K562 (cell line): ENCODE measurements around the gene PPOX. TPM values are rescaled to one million over a fixed set of nuclear protein-coding genes. Genes with fewer than 3 reads are reported as not detected.

Experiments
- CBFA2T3 ChIP-seq: fragments of 450-650 bp; IDR thresholded peaks from 2 replicates; pipeline ENCODE4 v1.6.1; 2017
- CTBP1 ChIP-seq: fragments of 450-650 bp; IDR thresholded peaks from 2 replicates; pipeline ENCODE4 v1.6.1; 2016; ENCODE audit warnings: borderline replicate concordance
- HDAC1 ChIP-seq, 2 experiments: fragments of 450-650 bp; IDR thresholded peaks; 2 replicates each; pipeline ENCODE4 v1.6.1; 2016 to 2017; ENCODE audit warnings: inconsistent platforms in 1 of 2, mild to moderate bottlenecking in 1 of 2, moderate library complexity in 1 of 2
- MCM7 ChIP-seq, 2 experiments: fragments of 450-650 bp; IDR thresholded peaks; 2 replicates each; pipeline ENCODE4 v1.6.1; 2016 to 2018
- NCOA2 ChIP-seq, 2 experiments: fragments of 450-650 bp; IDR thresholded peaks; 2 replicates each; pipeline ENCODE4 v1.6.1; 2018; ENCODE audit warnings: mild to moderate bottlenecking in 2 of 2, moderate library complexity in 1 of 2; ENCODE audit not compliant: partially characterized antibody in 2 of 2
- RBBP5 ChIP-seq: fragments of 200-600 bp; sonication (generic); IDR thresholded peaks from 2 replicates; pipeline ENCODE4 v1.6.1; 2012; ENCODE audit warnings: borderline replicate concordance, mild to moderate bottlenecking, low read length, control low read depth, inconsistent platforms; ENCODE audit not compliant: insufficient read depth, poor library complexity, severe bottlenecking
- TCF3 ChIP-seq: sonication (generic); formaldehyde crosslinking; IDR thresholded peaks from 2 replicates; pipeline ENCODE4 v1.4.0; 2020; ENCODE audit warnings: mild to moderate bottlenecking, missing genetic modification reagents
- TFAM ChIP-seq: fragments of 250-450 bp; sonication (Bioruptor Pico); conservative IDR thresholded peaks from 2 replicates; pipeline ENCODE4 v1.5.0; 2021; ENCODE audit warnings: mild to moderate bottlenecking, moderate library complexity
- THRAP3 ChIP-seq: fragments of 450-650 bp; IDR thresholded peaks from 2 replicates; pipeline ENCODE4 v1.6.1; 2016; ENCODE audit warnings: mild to moderate bottlenecking, inconsistent platforms, borderline replicate concordance
- TSC22D4 ChIP-seq: fragments of 450-650 bp; IDR thresholded peaks from 2 replicates; pipeline ENCODE4 v1.6.1; 2016; ENCODE audit warnings: missing genetic modification characterization, missing biosample characterization, control low read depth
- ZBTB26 ChIP-seq: fragments of 450-650 bp; formaldehyde crosslinking; IDR thresholded peaks from 2 replicates; pipeline ENCODE4 v1.4.0; 2022; ENCODE audit warnings: missing genetic modification characterization
- ZKSCAN8 ChIP-seq: fragments of 200-800 bp; sonication (Bioruptor generic); IDR thresholded peaks from 2 replicates; pipeline ENCODE4 v1.6.1; 2016; ENCODE audit warnings: missing genetic modification characterization, missing compliant biosample characterization
- ZNF133 ChIP-seq: fragments of 250-450 bp; sonication (Bioruptor Pico); IDR thresholded peaks from 2 replicates; pipeline ENCODE4 v1.4.0; 2020; ENCODE audit warnings: mild to moderate bottlenecking
- ZNF354B ChIP-seq: fragments of 250-450 bp; sonication (Bioruptor Pico); IDR thresholded peaks from 2 replicates; pipeline ENCODE4 v1.4.0; 2020
- ZNF384 ChIP-seq: IDR thresholded peaks from 2 replicates; pipeline ENCODE4 v1.6.1; 2012; ENCODE audit warnings: low read depth, low read length, improper control_type of control experiment
- ZNF398 ChIP-seq: fragments of 250-450 bp; sonication (Bioruptor Pico); IDR thresholded peaks from 2 replicates; pipeline ENCODE4 v1.8.0; 2021; ENCODE audit warnings: moderate library complexity, mild to moderate bottlenecking, inconsistent platforms
- polyA plus RNA-seq, 8 experiments: library from polyadenylated mRNA; depleted of rRNA in 4 of 8; stranded (reverse) in 5 of 8; unstranded in 3 of 8; fragments of >200 nt; fragmentation: Nextera tagmentation in 2 of 8; fragmentation: Illumina TruSeq in 1 of 8; extraction: Ambion mirVana in 2 of 8; extraction: Trizol in 1 of 8; gene quantifications; 2 replicates each; pipeline versions ENCODE4 v1.2.1 to v1.2.3, GENCODE V29; 2011 to 2014; ENCODE audit warnings: inconsistent platforms in 1 of 8, missing spikeins in 1 of 8
- total RNA-seq, 7 experiments: library from RNA; depleted of rRNA in 6 of 7; stranded (reverse); fragments of >200 nt in 6 of 7; fragmentation: Illumina TruSeq in 2 of 7; extraction: Trizol in 2 of 7; gene quantifications; 2 replicates each; pipeline versions ENCODE4 v1.2.1 to v1.2.3, GENCODE V29; 2011 to 2021; ENCODE audit warnings: low replicate concordance in 1 of 7
- TF ChIP-seq, protein P1 (sequence below): fragments of 250-450 bp; sonication (Bioruptor Pico); IDR thresholded peaks from 2 replicates; pipeline ENCODE4 v1.5.0; 2020; ENCODE audit warnings: mild to moderate bottlenecking, borderline replicate concordance
- TF ChIP-seq, protein P2 (sequence below): fragments of 250-450 bp; sonication (Bioruptor Pico); IDR thresholded peaks from 2 replicates; pipeline ENCODE4 v1.8.0; 2022; ENCODE audit warnings: moderate library complexity, mild to moderate bottlenecking, inconsistent platforms
- TF ChIP-seq, protein P3 (sequence below), 3 experiments: fragments of 200-800 bp in 1 of 3; fragments of 250-450 bp in 1 of 3; fragments of 450-650 bp in 1 of 3; sonication (Bioruptor Pico) in 1 of 3; sonication (Bioruptor generic) in 1 of 3; formaldehyde crosslinking in 1 of 3; IDR thresholded peaks; 2 replicates each; pipeline versions ENCODE4 v1.6.1 to v1.8.0; 2016 to 2022; ENCODE audit warnings: mild to moderate bottlenecking in 2 of 3, missing genetic modification characterization in 2 of 3, missing compliant biosample characterization in 1 of 3, moderate library complexity in 1 of 3

Gene PPOX
- total and polyA plus RNA-seq, 9 of the 15 experiments (the other 6 are each of a cell fraction or from before 2014, with no cell fraction given), result 17.0 to 57.1 (median 38.9) TPM

DNA sequence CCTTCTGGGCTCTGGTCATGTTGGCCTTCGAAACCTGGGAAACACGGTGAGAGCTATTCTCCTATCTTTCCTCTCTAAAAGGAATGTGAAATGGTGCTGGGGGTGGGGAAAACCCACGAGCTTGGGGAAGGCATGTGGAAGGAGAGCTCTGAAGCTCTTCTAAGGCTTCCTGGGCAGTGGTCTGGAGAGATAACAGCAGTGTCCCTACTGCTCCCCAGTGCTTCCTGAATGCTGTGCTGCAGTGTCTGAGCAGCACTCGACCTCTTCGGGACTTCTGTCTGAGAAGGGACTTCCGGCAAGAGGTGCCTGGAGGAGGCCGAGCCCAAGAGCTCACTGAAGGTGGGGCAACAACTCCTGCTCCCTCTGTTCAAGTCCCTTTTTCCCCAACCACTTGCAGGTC, 4.2 kb upstream of the PPOX start (continued):
- peak in 1 of 2 experiments; percentile 43; a peak in 1 of 4 replicates for TF ChIP-seq HDAC1 (IDR thresholded peaks at IDR 0.05)
- no peak for TF ChIP-seq MCM7 (IDR thresholded peaks at IDR 0.05)
- TF ChIP-seq ZBTB26, result no peak
- TF ChIP-seq TSC22D4 (tag), result no peak
- no peak; the same call in 1 of the 2 replicates for TF ChIP-seq ZKSCAN8
- TF ChIP-seq, protein P1, sequence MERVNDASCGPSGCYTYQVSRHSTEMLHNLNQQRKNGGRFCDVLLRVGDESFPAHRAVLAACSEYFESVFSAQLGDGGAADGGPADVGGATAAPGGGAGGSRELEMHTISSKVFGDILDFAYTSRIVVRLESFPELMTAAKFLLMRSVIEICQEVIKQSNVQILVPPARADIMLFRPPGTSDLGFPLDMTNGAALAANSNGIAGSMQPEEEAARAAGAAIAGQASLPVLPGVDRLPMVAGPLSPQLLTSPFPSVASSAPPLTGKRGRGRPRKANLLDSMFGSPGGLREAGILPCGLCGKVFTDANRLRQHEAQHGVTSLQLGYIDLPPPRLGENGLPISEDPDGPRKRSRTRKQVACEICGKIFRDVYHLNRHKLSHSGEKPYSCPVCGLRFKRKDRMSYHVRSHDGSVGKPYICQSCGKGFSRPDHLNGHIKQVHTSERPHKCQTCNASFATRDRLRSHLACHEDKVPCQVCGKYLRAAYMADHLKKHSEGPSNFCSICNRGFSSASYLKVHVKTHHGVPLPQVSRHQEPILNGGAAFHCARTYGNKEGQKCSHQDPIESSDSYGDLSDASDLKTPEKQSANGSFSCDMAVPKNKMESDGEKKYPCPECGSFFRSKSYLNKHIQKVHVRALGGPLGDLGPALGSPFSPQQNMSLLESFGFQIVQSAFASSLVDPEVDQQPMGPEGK, result no peak
- peak; percentile 73 for TF ChIP-seq CBFA2T3
- TF ChIP-seq THRAP3, result no peak
- TF ChIP-seq TCF3 (CRISPR knock-in tag), result peak; percentile 77
- no peak for TF ChIP-seq ZNF354B (CRISPR knock-in tag)
- no peak for TF ChIP-seq NCOA2 (IDR thresholded peaks at IDR 0.05; ENCODE audit: partially characterized antibody in 2 of 2)
- peak; percentile 34; the same call in 1 of the 2 replicates for TF ChIP-seq CTBP1
- TF ChIP-seq, protein P2, sequence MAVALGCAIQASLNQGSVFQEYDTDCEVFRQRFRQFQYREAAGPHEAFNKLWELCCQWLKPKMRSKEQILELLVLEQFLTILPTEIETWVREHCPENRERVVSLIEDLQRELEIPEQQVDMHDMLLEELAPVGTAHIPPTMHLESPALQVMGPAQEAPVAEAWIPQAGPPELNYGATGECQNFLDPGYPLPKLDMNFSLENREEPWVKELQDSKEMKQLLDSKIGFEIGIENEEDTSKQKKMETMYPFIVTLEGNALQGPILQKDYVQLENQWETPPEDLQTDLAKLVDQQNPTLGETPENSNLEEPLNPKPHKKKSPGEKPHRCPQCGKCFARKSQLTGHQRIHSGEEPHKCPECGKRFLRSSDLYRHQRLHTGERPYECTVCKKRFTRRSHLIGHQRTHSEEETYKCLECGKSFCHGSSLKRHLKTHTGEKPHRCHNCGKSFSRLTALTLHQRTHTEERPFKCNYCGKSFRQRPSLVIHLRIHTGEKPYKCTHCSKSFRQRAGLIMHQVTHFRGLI (CRISPR knock-in tag), result no peak
- TF ChIP-seq TFAM (CRISPR knock-in tag), result no peak
- no peak for TF ChIP-seq RBBP5
- no peak for TF ChIP-seq ZNF133 (CRISPR knock-in tag)
- no peak for TF ChIP-seq ZNF398 (CRISPR knock-in tag)
- TF ChIP-seq, protein P3, sequence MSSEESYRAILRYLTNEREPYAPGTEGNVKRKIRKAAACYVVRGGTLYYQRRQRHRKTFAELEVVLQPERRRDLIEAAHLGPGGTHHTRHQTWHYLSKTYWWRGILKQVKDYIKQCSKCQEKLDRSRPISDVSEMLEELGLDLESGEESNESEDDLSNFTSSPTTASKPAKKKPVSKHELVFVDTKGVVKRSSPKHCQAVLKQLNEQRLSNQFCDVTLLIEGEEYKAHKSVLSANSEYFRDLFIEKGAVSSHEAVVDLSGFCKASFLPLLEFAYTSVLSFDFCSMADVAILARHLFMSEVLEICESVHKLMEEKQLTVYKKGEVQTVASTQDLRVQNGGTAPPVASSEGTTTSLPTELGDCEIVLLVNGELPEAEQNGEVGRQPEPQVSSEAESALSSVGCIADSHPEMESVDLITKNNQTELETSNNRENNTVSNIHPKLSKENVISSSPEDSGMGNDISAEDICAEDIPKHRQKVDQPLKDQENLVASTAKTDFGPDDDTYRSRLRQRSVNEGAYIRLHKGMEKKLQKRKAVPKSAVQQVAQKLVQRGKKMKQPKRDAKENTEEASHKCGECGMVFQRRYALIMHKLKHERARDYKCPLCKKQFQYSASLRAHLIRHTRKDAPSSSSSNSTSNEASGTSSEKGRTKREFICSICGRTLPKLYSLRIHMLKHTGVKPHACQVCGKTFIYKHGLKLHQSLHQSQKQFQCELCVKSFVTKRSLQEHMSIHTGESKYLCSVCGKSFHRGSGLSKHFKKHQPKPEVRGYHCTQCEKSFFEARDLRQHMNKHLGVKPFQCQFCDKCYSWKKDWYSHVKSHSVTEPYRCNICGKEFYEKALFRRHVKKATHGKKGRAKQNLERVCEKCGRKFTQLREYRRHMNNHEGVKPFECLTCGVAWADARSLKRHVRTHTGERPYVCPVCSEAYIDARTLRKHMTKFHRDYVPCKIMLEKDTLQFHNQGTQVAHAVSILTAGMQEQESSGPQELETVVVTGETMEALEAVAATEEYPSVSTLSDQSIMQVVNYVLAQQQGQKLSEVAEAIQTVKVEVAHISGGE (CRISPR knock-in tag; IDR thresholded peaks at IDR 0.05), result 0 out of 6 replicates have a peak, but pooled peaks of 1 of the 3 experiments have one; percentile 21
- no peak for TF ChIP-seq ZNF384
